SK-N-SH treated with all-trans-retinoic acid at 6 μM for 48 hours (cell line): Measurements from ENCODE around the gene DCUN1D2.

Source experiments
- ATAC-seq: fragments of 200-7000 bp; cut with Tn5 transposase; 3 replicates; pipeline ENCODE4 v1.9.1; 2020; ENCODE audit warnings: mild to moderate bottlenecking, moderate library complexity
- ARNTL ChIP-seq: fragments of 450-650 bp; formaldehyde crosslinking; IDR thresholded peaks from 2 replicates; pipeline ENCODE4 v1.5.0; 2020; ENCODE audit warnings: low read depth, mild to moderate bottlenecking, moderate library complexity, borderline replicate concordance
- BACH2 ChIP-seq: fragments of 250-450 bp; sonication (Bioruptor Pico); IDR thresholded peaks from 2 replicates; pipeline ENCODE4 v1.9.0; 2021; ENCODE audit warnings: mild to moderate bottlenecking, borderline replicate concordance
- CREB5 ChIP-seq: fragments of 250-450 bp; sonication (Bioruptor Pico); IDR thresholded peaks from 2 replicates; pipeline ENCODE4 v1.5.1; 2020; ENCODE audit warnings: low read depth, mild to moderate bottlenecking, moderate library complexity
- CSDC2 ChIP-seq: fragments of 250-450 bp; sonication (Bioruptor Pico); IDR thresholded peaks from 2 replicates; pipeline ENCODE4 v1.5.0; 2020; ENCODE audit warnings: mild to moderate bottlenecking, moderate library complexity
- CSRNP3 ChIP-seq: fragments of 250-450 bp; sonication (Bioruptor Pico); IDR thresholded peaks from 2 replicates; pipeline ENCODE4 v1.5.1; 2021; ENCODE audit warnings: mild to moderate bottlenecking, moderate library complexity
- GLIS3 ChIP-seq: fragments of 250-450 bp; sonication (Bioruptor Pico); IDR thresholded peaks from 2 replicates; pipeline ENCODE4 v1.5.0; 2020; ENCODE audit warnings: mild to moderate bottlenecking, moderate library complexity
- ISL1 ChIP-seq: fragments of 250-450 bp; sonication (Bioruptor Pico); IDR thresholded peaks from 2 replicates; pipeline ENCODE4 v2.1.2; 2022; ENCODE audit warnings: mild to moderate bottlenecking, moderate library complexity
- OSR1 ChIP-seq: fragments of 250-450 bp; sonication (Bioruptor Pico); IDR thresholded peaks from 2 replicates; pipeline ENCODE4 v1.8.0; 2022; ENCODE audit warnings: moderate library complexity, mild to moderate bottlenecking, inconsistent platforms
- POU6F1 ChIP-seq: fragments of 250-450 bp; sonication (Bioruptor Pico); IDR thresholded peaks from 2 replicates; pipeline ENCODE4 v1.8.0; 2021; ENCODE audit warnings: low read depth, mild to moderate bottlenecking, moderate library complexity, borderline replicate concordance
- RARB ChIP-seq: fragments of 250-450 bp; sonication (Bioruptor Pico); IDR thresholded peaks from 2 replicates; pipeline ENCODE4 v1.8.0; 2021; ENCODE audit warnings: mild to moderate bottlenecking, moderate library complexity
- SNAI2 ChIP-seq: fragments of 250-450 bp; sonication (Bioruptor Pico); IDR thresholded peaks from 2 replicates; pipeline ENCODE4 v1.5.0; 2020; ENCODE audit warnings: mild to moderate bottlenecking, moderate library complexity
- TCF4 ChIP-seq: fragments of 250-450 bp; sonication (Bioruptor Pico); IDR thresholded peaks from 2 replicates; pipeline ENCODE4 v1.8.0; 2021; ENCODE audit warnings: mild to moderate bottlenecking, moderate library complexity, borderline replicate concordance
- TOX ChIP-seq: fragments of 250-450 bp; sonication (Bioruptor Pico); IDR thresholded peaks from 2 replicates; pipeline ENCODE4 v1.8.0; 2021; ENCODE audit warnings: mild to moderate bottlenecking, moderate library complexity, borderline replicate concordance
- TSHZ2 ChIP-seq: fragments of 250-450 bp; sonication (Bioruptor Pico); IDR thresholded peaks from 2 replicates; pipeline ENCODE4 v1.5.0; 2020; ENCODE audit warnings: mild to moderate bottlenecking, moderate library complexity
- ZC3H10 ChIP-seq: fragments of 250-450 bp; sonication (Bioruptor Pico); IDR thresholded peaks from 2 replicates; pipeline ENCODE4 v1.5.1; 2021; ENCODE audit warnings: mild to moderate bottlenecking, moderate library complexity
- ZFP30 ChIP-seq: fragments of 450-650 bp; formaldehyde crosslinking; IDR thresholded peaks from 2 replicates; pipeline ENCODE4 v1.5.0; 2022; ENCODE audit warnings: mild to moderate bottlenecking, moderate library complexity
- ZNF565 ChIP-seq: fragments of 450-650 bp; formaldehyde crosslinking; conservative IDR thresholded peaks from 2 replicates; pipeline ENCODE4 v1.5.0; 2020; ENCODE audit warnings: low read depth, mild to moderate bottlenecking, moderate library complexity
- ZNF70 ChIP-seq: fragments of 450-650 bp; formaldehyde crosslinking; IDR thresholded peaks from 2 replicates; pipeline ENCODE4 v1.5.0; 2020; ENCODE audit warnings: mild to moderate bottlenecking, moderate library complexity
- ZNF8 ChIP-seq: fragments of 450-650 bp; formaldehyde crosslinking; IDR thresholded peaks from 2 replicates; pipeline ENCODE4 v1.5.0; 2020; ENCODE audit warnings: mild to moderate bottlenecking, moderate library complexity
- TF ChIP-seq, protein P1 (sequence below): fragments of 250-450 bp; sonication (Bioruptor Pico); IDR thresholded peaks from 2 replicates; pipeline ENCODE4 v1.8.0; 2020; ENCODE audit warnings: mild to moderate bottlenecking, moderate library complexity, borderline replicate concordance

DCUN1D2 gene

DNA sequence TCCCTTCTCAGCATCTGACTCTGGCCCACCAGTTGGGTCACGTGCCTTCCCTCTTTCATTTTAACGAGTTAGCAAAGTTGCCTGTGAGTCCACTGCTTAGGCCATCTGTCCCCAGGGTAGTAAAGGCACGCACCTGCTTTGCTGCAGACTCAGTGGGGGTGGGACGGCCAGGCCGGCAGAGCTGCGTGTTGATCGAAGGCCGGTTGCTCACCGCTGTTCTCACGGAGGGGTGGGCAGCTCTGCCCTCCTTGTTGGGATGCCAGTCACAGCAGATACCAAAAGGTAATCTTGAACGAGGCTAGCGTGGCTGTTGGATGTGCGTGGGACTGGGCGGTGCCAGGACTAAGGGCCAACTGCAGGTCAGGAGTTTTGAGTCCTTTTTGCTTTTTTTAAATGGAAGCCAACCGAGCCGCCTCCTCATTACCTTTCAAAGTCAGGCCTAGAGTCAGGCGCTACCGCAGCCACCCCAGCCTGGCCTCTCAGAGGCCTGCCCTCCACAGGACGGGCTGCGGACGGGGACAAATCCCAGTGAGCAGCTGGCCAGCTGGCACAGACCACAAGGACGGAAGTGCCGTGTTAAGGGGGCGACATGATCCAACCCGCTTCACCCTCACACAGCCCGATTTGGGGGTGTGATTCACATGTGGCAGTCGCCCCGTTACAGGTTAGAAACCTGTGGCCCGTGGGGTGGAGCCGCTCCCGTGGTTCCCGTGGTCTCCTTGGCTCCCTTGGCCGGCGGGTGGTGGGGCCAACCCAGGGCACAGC, 57.8 kb downstream of the DCUN1D2 start:
- no peak for ATAC-seq
- TF ChIP-seq TOX (no peak), ARNTL (CRISPR knock-in tag) (no peak), CSDC2 (CRISPR knock-in tag) (no peak), TCF4 (CRISPR knock-in tag) (no peak), ISL1 (CRISPR knock-in tag) (no peak)

- ATAC-seq = no peak
- no peak for TF ChIP-seq CSRNP3 (CRISPR knock-in tag)
- TF ChIP-seq ZNF8 (CRISPR knock-in tag) = no peak
- no peak for TF ChIP-seq ZNF565 (CRISPR knock-in tag)
- TF ChIP-seq ZFP30 (CRISPR knock-in tag) = no peak
- TF ChIP-seq GLIS3 = no peak
- no peak for TF ChIP-seq ISL1 (CRISPR knock-in tag)
Observed at GRCh38 chr13:113431171-113431570, 59.3 kb downstream of the DCUN1D2 start.

DNA sequence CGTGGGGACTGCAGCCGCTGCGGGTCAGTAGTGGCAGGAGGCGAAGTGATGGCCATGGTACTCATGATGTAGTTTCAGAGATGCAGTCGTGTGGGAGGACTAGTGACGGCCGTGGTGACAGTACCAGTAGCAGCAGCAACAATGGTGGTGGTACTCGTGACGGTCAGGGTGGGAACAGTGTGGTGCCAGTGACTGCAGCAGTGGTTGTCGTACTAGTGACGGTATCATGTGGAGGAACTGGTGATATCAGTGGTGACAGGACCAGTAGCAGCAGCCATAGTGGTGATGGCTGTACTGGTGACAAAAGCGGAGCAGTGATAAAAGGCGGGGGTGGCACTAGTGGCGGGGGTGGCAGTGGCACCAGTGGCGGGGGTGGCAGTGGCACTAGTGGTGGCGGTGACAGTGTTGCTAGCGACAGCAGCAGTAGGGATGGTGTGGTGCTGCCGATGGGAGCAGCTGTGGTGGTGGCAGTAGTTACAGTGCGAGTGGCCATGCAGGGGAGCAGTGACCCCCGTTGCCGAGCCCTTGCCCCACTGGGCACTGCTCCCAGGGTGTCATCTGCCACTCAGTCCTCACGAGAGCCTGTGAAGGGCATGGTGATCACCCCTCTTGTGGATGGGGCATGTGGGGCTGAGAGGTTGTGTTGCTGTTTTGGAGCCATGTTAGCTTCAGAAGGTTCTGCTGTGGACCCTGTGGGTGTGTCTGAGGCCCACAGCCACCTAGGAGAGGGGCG, 60.0 kb downstream of the DCUN1D2 start:
- ATAC-seq = no peak
- TF ChIP-seq ZNF8 (CRISPR knock-in tag) (no peak), CREB5 (CRISPR knock-in tag) (no peak), ZC3H10 (CRISPR knock-in tag) (no peak), ZNF565 (CRISPR knock-in tag) (no peak), GLIS3 (no peak), CSRNP3 (CRISPR knock-in tag) (no peak), TSHZ2 (CRISPR knock-in tag) (no peak), ZFP30 (CRISPR knock-in tag) (no peak), SNAI2 (no peak), POU6F1 (CRISPR knock-in tag) (no peak), TCF4 (CRISPR knock-in tag) (no peak), BACH2 (no peak), OSR1 (CRISPR knock-in tag) (no peak), ZNF70 (CRISPR knock-in tag) (no peak), RARB (CRISPR knock-in tag) (no peak), CSDC2 (CRISPR knock-in tag) (no peak), ARNTL (CRISPR knock-in tag) (no peak)
- TF ChIP-seq, protein P1, sequence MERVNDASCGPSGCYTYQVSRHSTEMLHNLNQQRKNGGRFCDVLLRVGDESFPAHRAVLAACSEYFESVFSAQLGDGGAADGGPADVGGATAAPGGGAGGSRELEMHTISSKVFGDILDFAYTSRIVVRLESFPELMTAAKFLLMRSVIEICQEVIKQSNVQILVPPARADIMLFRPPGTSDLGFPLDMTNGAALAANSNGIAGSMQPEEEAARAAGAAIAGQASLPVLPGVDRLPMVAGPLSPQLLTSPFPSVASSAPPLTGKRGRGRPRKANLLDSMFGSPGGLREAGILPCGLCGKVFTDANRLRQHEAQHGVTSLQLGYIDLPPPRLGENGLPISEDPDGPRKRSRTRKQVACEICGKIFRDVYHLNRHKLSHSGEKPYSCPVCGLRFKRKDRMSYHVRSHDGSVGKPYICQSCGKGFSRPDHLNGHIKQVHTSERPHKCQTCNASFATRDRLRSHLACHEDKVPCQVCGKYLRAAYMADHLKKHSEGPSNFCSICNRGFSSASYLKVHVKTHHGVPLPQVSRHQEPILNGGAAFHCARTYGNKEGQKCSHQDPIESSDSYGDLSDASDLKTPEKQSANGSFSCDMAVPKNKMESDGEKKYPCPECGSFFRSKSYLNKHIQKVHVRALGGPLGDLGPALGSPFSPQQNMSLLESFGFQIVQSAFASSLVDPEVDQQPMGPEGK (CRISPR knock-in tag) = no peak
